Astrocyte (in vitro differentiated cells and primary cell): ENCODE results near the gene ACADL. TPM values are rescaled to one million over a fixed set of nuclear protein-coding genes. Genes with fewer than 3 reads are reported as not detected.

ENCODE experiments used
- DNase-seq: peaks from one replicate; pipeline ENCODE4 v3.0.0-alpha.2; 2010; ENCODE audit warnings: low read depth
- FAIRE-seq: peaks from 2 replicates; lab custom pipeline; 2011; peaks lifted over from hg19 to GRCh38; lab: Jason Lieb, UNC
- H2AFZ ChIP-seq: 2 replicates; pipeline ENCODE4 v1.6.0; 2012; ENCODE audit warnings: low read depth, low read length, inconsistent platforms
- H3K27ac ChIP-seq: 2 replicates; pipeline ENCODE4 v1.5.1; 2011; ENCODE audit warnings: low read depth, low read length, inconsistent platforms
- H3K27me3 ChIP-seq: 2 replicates; pipeline ENCODE4 v1.6.0; 2011; ENCODE audit warnings: low read length, inconsistent platforms; ENCODE audit not compliant: insufficient read depth
- H3K36me3 ChIP-seq: 2 replicates; pipeline ENCODE4 v1.5.1; 2011; ENCODE audit warnings: low read length, inconsistent platforms; ENCODE audit not compliant: insufficient read depth
- H3K4me1 ChIP-seq: 2 replicates; pipeline ENCODE4 v1.5.1; 2011; ENCODE audit warnings: low read length, inconsistent platforms; ENCODE audit not compliant: insufficient read depth
- H3K4me2 ChIP-seq: 2 replicates; pipeline ENCODE4 v1.6.0; 2012; ENCODE audit warnings: low read length, inconsistent platforms
- H3K4me3 ChIP-seq: 2 replicates; pipeline ENCODE4 v1.5.1; 2011; ENCODE audit warnings: low read depth, mild to moderate bottlenecking, low read length, inconsistent platforms; ENCODE audit not compliant: insufficient read depth
- H3K79me2 ChIP-seq: 2 replicates; pipeline ENCODE4 v1.6.0; 2012; ENCODE audit warnings: mild to moderate bottlenecking, low read length, inconsistent platforms; ENCODE audit not compliant: insufficient read depth
- H3K9ac ChIP-seq: 2 replicates; pipeline ENCODE4 v1.6.0; 2012; ENCODE audit warnings: mild to moderate bottlenecking, low read length, inconsistent platforms
- H3K9me3 ChIP-seq: 2 replicates; pipeline ENCODE4 v1.5.1; 2012; ENCODE audit warnings: low read depth, mild to moderate bottlenecking, low read length, inconsistent platforms; ENCODE audit not compliant: insufficient read depth
- H4K20me1 ChIP-seq: 2 replicates; pipeline ENCODE4 v1.6.0; 2012; ENCODE audit warnings: low read length, inconsistent platforms; ENCODE audit not compliant: insufficient read depth
- H3K27ac Mint-ChIP-seq: one replicate; pipeline ENCODE4 v1.8.0; 2021; ENCODE audit warnings: mild to moderate bottlenecking, mixed read lengths; ENCODE audit not compliant: unreplicated experiment
- H3K27me3 Mint-ChIP-seq: one replicate; pipeline ENCODE4 v1.8.0; 2021; ENCODE audit warnings: low read depth, mixed read lengths; ENCODE audit not compliant: unreplicated experiment
- H3K36me3 Mint-ChIP-seq: one replicate; pipeline ENCODE4 v1.8.0; 2021; ENCODE audit warnings: low read depth, mixed read lengths; ENCODE audit not compliant: unreplicated experiment
- H3K4me1 Mint-ChIP-seq: one replicate; pipeline ENCODE4 v1.8.0; 2021; ENCODE audit warnings: low read depth, mixed read lengths; ENCODE audit not compliant: unreplicated experiment
- H3K4me3 Mint-ChIP-seq: one replicate; pipeline ENCODE4 v1.8.0; 2021; ENCODE audit warnings: mild to moderate bottlenecking, moderate library complexity, mixed read lengths; ENCODE audit not compliant: unreplicated experiment
- H3K9me3 Mint-ChIP-seq: one replicate; pipeline ENCODE4 v1.8.0; 2021; ENCODE audit warnings: mild to moderate bottlenecking, mixed read lengths; ENCODE audit not compliant: unreplicated experiment
- CTCF ChIP-seq: IDR thresholded peaks from 2 replicates; pipeline ENCODE4 v1.5.1; 2011; ENCODE audit warnings: low read depth, mild to moderate bottlenecking, inconsistent platforms, low read length, moderate library complexity; ENCODE audit not compliant: insufficient read depth
- EZH2 ChIP-seq: IDR thresholded peaks from 2 replicates; pipeline ENCODE4 v1.6.1; 2012; ENCODE audit warnings: mild to moderate bottlenecking, low read length, inconsistent platforms; ENCODE audit not compliant: insufficient read depth
- total RNA-seq: library from RNA; stranded (reverse); gene quantifications from 2 replicates; pipeline ENCODE4 v1.2.1, GENCODE V29; 2021

Gene ACADL
- total RNA-seq, 1 donor from 2014 or later, result 1.9 TPM

GRCh38 chr2:210199854-210200253 is 25.4 kb downstream of the ACADL start:
- H3K4me1 Mint-ChIP-seq, result peaks cover 5% of the 10 kb centered on the region
- no peaks in the 10 kb centered on the region for H4K20me1 ChIP-seq
- DNase-seq (no peak), FAIRE-seq (no peak)
- no peaks in the 10 kb centered on the region for H3K36me3 Mint-ChIP-seq
- H3K27me3 ChIP-seq, result no peaks in the 10 kb centered on the region
- no peak overlapping the region for H3K9ac ChIP-seq
- no peaks in the 10 kb centered on the region for H3K36me3 ChIP-seq
- H3K27ac Mint-ChIP-seq, result no peak overlapping the region
- H3K27me3 Mint-ChIP-seq, result peaks cover 2% of the 10 kb centered on the region
- H3K9me3 ChIP-seq, result no peaks in the 10 kb centered on the region
- no peak overlapping the region for H2AFZ ChIP-seq
- peaks cover 9% of the 10 kb centered on the region for H3K4me1 ChIP-seq
- H3K4me2 ChIP-seq, result no peak overlapping the region
- H3K27ac ChIP-seq, result no peak overlapping the region
- H3K4me3 Mint-ChIP-seq, result no peak overlapping the region
- no peaks in the 10 kb centered on the region for H3K79me2 ChIP-seq
- no peak overlapping the region for H3K4me3 ChIP-seq
- H3K9me3 Mint-ChIP-seq, result no peaks in the 10 kb centered on the region
- TF ChIP-seq CTCF (no peak), EZH2 (no peak)

GRCh38 chr2:210199186-210199765 is 26.0 kb downstream of the ACADL start:
- no peaks in the 10 kb centered on the region for H3K36me3 Mint-ChIP-seq
- no peak for FAIRE-seq

More at GRCh38 chr2:210199186-210199765, 26.0 kb downstream of the ACADL start:
- Histone ChIP-seq H3K4me1 (peaks cover 9% of the 10 kb centered on the region), H3K4me2 (no peak overlapping the region), H3K4me3 (no peak overlapping the region), H4K20me1 (no peaks in the 10 kb centered on the region), H3K9me3 (no peaks in the 10 kb centered on the region), H2AFZ (no peak overlapping the region), H3K27me3 (no peaks in the 10 kb centered on the region), H3K36me3 (no peaks in the 10 kb centered on the region), H3K79me2 (no peaks in the 10 kb centered on the region), H3K9ac (no peak overlapping the region), H3K27ac (no peak overlapping the region)
- H3K4me1 Mint-ChIP-seq, result peaks cover 5% of the 10 kb centered on the region
- H3K4me3 Mint-ChIP-seq, result no peak overlapping the region
- H3K9me3 Mint-ChIP-seq, result no peaks in the 10 kb centered on the region
- peaks cover 2% of the 10 kb centered on the region for H3K27me3 Mint-ChIP-seq
- peak; percentile 11 for DNase-seq
- H3K27ac Mint-ChIP-seq, result no peak overlapping the region
- TF ChIP-seq EZH2 (no peak), CTCF (peak; percentile 56)
